COLO668 (cell line): ENCODE data around the gene CD4.
A peak's percentile ranks its signal among the peaks of the same experiment; 100 is the strongest.

ENCODE experiments used
- DNase-seq: peaks from one replicate; lab custom pipeline; 2025; ENCODE audit not compliant: unreplicated experiment; lab: John Stamatoyannopoulos, UW

Gene CD4

DNA sequence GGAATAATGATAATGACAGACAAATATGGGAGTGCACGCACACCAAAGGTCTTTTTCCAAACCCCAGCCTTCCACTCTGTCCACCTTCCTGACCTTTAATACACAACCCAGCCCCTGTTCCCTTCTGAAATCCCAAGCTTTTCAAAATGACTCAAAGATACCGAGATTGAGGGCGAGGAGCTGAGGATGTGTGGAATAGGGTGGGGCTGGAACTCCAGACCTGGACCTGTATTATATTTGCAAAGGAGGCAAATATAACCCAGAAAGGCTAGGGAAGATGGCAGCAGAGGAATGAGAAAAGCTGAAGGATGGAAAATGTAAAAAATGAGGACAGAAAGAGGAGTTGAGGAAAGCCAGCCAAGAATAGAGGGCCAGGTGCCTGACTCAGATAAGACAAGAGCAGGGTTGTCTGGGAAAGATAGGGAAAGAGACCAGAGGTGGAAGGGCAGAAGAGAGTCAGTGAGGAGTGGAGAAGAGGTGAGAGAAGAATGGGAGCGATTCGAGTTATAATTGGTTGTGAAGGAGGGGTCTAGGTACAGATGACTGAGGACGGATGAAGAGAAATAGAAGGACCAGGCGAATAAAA, 24.2 kb upstream of the CD4 start:
- DNase-seq, result no peak

DNA sequence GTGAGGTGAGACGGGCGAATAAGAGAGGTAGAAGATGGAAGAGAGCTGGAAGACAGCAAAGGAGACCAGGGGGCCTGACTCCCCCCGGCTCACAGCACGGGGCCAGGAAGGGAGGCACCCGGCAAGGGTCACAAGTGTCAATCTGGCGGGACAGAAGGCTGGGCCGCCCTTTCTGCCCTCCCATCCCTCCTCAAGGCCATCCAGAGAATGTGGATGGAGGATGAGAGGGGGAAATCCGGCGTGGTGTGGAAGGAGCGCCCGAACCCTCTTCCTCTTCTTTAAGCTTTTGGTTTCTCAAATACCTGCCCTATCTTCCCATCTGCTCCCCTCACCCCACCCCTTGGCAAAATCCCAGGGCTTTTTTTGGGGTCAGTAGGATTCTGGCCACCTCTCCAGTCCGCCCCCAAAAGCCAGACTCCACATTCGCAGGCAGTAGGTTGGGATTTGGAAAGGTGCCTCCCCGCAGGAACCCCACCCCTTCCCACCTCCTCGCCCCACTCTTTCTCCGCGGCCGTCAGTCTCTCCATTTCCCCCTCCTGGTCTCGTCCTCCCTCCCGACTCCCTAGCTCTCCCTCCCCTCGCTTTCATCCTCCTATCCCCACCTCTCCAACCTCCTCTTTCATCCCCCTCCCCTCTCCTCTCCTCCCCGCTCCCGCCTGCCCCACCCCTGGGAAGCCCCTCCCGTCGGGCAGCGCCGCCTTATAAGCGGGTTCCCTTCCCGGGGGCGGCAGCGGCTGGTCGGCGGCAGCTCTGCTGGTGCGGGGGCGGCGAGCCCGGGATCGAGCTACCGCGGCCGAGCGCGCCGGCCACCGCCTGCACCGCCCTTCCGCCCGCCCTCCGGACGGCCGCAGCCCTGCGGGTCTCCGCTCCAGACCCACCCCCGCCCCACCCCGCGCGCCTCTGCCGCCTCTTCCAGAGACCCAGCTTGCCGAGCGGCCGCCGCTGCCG, 23.4 kb upstream of the CD4 start, which contains the start of gene PTMS:
PTMS (plus strand) TSS at position 730 of the 948 bp plus-strand sequence. CDS start 343 bp downstream, outside the sequence.
- DNase-seq, result peak; percentile 61

DNA sequence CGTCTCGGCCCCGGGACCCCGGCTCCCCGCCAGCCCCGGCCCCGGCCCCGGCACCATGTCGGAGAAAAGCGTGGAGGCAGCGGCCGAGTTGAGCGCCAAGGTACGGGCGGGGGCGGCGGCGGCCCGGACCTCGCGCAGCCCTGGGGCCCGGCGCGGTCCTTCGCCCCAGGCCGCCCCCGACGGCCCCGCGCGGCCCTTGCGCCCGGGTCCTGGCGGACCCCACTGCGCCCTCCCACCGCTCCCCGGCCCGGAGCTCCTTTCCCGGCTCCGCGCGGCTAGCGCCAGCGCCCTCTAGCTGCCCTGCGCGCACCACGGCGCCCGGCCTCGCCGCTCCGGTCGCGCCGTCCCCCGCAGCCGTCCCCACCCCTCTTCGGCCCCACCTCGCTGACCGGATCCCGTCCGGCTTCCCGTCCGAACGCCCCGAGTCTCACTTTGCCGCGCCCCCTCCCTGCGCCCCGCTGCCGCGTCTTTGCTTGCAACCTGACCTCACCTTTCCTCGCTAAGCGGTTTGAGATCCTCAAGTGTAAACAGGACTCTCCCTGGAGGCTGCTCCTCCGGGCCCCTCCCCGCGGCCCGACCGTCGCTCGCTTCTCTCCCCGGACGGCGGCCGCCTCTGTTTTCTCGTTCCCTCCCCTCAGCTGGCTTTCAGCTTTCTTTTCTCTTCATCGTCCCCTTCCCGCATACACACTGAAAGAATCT, 22.5 kb upstream of the CD4 start:
- DNase-seq, result peak; percentile 73

DNA sequence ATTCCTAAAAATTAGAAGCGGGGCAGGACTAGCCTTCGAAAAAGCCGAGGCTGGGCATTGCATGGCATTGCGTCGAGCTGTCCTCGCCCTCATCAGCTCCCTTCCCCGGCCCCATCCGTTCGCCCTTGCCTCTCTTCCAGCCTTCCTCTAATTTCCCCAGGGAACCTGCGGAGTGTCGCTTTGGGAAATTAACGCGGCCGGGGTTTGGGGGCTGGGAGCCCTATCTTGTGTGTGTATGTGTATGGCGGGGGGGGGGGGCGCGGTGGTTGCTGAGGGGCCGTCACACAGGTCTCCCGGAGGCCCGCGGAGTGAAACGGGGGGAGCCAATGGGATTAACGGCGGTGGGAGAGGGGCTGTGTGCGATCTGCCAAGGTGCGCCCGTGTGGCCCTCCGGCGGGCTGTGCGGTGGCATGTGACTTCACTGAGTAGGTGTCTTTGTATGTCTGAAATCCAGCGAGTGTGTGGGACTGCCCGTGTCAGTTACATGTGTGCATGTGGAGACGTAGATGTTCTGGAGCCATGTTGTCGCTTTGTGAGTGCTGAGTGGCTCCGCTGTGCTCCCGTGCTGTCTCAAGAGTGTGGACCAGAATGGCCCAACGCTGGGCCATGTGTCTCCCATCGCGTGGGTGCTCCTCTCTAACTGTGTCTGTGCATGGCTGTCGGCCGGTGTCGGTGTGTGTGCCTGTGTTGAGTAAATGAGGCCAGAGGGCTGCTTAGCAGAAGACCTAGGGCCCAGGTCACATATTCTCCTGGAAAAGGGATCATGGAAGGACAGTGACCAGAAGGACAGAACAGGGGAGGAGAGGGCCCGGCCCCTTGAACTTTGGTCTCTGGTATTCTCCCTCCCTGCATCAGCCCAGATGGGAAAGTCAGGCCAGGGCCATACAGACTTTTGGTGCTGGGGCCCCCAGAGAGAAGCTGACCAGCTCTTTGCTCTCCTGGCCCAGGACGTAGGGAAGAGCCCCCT, 21.7 kb upstream of the CD4 start:
- peak; percentile 15 for DNase-seq

DNA sequence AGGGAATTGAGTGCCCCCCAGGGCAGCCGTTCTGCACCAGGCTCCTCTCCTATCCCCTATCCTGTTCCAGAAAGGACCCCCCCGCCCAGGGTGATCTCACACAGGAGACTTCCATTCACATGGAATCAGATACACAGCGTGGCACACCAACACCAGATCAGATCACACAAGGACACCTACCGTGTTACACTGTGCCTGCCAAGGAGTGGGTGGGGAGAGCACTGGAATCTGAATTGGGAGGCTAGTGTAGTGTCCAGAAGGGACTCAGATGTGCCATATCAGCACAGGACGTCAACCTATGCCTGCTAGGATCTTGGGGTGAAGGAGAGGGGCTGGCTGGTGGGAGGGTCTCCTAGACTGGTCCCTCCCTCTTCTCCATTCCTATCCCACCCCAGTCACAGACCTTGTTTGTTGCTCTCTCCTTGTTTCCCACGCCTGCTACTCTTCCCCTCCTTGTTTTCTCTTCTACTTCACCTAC, 20.9 kb upstream of the CD4 start:
- no peak for DNase-seq

DNA sequence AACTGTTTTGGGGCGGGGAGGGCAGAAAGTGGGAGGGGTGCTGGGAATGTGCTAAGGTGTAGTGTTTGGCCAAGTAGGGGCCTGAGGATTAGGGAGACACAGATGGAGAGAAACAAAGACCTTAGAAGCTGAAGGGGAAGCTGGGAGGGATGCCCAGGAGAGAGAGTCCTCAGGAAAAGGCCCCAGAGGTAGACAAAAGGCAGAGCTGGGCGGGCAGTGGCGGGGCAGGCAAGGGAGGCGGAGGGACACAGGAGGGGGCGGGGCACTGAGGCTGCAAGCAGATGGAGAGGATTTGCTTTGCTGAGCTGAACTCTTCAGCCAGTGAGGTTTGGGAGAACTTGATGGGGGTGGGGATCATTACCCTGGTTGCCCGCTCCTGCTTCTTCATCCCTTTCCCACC, 20.3 kb upstream of the CD4 start:
- peak; percentile 23 for DNase-seq

DNA sequence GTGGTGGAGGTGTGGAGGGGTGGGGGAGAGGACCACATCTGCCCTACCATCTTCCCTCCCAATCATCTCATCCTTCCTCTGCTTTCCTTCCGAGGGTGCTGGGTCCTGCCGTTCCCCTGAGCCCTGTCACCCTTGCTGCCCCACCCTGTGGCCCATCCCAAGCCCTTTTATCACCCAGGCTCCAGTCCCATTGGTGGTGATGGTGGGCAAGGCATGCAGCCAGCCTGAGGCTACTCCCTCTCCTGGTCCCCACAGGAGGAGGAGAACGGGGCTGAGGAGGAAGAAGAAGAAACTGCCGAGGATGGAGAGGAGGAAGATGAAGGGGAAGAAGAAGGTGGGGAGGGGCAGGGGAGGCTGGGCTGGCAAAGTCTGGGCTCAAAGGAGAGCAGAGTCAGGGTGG, 19.7 kb upstream of the CD4 start:
- DNase-seq, result no peak

DNA sequence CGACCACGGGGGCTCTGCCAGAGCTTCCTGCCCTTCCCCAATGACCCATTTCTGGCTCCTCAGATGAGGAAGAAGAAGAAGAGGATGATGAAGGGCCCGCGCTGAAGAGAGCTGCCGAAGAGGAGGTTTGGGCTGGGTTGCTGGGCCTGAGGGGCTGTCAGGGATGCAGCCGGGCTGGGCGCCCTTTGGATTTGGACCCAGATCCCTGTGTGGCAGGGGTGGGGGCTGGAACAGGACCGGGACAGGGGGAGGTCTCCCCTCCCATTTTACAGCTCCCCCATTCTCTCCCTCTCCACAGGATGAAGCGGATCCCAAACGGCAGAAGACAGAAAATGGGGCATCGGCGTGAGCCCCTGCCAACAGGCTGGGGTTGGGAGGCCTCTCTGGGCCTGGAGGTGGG, 19.2 kb upstream of the CD4 start:
- DNase-seq, result no peak

DNA sequence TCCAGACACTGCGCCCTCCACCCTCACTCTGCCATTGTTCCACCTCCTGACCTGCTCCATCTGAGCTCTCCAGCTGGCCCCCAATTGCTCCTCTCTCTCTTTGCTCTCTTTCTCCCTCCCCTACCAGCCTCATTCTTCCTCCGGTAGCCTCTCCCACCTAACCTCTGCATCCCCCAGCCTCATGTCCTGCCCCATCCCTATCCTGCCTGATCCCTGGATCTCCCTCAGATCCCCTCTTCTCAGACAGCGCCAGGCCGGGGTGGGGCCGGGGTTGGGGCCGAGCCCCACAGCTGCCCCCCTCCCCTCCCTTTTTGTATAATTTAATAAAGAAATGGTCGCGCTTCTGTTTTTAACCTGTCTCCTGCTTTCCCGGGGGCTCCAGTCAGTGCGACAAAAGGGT, 18.7 kb upstream of the CD4 start:
- DNase-seq, result no peak

DNA sequence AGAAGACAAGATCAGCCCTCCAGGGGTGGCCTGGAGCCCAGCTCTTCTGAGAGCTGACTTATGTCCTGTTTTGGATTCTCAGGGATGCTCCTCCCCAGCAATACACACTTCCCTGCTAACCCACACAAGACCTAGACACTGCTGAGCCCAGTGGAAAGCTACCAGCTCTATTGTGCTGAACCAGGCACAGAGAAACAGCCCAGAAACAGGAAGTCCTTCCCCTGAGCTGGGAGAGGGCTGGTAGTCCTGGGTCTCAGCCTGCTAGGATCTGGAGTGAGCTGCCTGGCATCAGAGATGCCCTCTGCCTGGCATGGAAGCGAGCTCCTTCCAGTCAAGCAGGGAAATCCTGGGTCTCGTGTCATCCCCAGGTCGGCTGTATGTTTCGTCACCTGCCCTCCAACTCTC, 18.2 kb upstream of the CD4 start:
- no peak for DNase-seq

DNA sequence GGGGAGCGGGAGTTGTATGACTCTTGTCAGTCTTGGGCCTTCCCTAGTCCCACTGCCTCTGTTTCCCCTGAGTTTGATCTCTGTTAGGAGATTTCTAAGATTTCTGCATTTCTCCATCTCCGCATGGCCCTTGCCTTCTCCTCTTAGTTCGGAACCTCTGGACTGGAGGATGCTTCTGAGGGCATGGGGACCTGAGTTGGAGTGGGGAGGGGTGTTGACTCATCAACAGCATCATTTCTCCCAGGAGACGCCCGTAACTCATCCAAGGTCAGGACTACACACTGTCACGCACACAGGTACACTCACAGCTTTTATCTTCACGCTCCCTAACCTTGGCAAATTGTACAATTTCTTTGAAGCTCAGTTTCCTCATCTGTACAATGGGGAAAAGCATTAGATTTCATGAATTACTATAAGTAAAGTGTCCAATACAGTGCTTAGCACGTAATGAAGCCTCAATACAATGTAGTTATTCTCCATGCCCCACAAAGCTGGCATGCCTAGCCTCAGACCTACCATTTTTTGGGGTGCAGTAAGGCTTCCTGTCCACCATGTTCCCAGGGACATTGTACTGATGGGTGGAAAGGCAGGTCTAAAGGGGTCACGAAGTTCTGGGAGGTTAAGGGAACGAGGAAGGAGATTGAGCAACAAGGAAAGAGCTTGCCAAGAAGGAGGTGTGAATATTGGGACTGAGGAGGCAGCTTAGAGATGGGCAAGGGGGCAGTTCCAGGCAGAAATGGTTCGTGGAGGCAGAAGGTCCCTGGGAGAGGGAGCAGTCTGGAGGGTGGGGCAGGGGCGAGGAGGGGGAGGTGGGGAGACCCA, 17.6 kb upstream of the CD4 start:
- no peak for DNase-seq

DNA sequence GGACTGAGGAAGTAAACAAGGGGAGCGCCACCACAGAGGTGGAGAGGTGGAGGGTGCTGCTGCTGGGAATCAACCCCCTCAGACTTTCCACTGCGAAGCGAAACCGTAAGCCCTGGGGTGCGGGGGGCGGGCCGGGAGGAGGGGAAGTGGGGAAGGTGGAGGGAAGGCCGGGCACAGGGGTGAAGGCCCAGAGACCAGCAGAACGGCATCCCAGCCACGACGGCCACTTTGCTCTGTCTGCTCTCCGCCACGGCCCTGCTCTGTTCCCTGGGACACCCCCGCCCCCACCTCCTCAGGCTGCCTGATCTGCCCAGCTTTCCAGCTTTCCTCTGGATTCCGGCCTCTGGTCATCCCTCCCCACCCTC, 17.0 kb upstream of the CD4 start, which contains the start of gene LAG3:
LAG3 (plus strand) TSS at position 190 of the 365 bp plus-strand sequence. CDS start 333 bp downstream, outside the sequence.
- DNase-seq, result no peak

DNA sequence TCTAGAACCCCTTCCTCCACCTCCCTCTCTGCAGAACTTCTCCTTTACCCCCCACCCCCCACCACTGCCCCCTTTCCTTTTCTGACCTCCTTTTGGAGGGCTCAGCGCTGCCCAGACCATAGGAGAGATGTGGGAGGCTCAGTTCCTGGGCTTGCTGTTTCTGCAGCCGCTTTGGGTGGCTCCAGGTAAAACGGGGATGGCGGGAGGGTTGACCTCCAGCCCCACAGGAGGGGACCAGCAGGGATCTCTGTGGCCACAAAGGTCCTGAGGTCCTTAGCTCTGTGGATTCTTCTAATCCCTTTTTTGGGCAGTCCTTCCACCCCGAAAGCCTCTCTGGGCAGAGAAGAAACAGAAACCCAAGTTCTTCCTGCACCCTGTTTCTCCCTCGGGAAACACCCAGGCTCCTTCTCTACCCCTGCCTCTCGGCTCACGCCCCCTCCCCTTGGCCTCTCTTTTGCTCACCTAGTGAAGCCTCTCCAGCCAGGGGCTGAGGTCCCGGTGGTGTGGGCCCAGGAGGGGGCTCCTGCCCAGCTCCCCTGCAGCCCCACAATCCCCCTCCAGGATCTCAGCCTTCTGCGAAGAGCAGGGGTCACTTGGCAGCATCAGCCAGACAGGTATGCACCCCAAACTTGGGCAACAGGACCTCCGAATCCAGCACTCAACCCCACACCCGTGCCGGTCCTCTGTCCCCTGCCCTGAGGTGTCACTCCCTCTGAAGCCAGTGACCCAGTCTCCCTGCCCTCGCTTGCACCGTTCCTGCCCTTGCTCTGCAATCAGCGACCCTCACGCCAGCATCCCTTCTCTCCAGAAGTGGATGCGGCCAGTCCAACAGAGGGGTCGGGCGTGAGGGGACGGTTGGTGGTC, 16.4 kb upstream of the CD4 start:
- no peak for DNase-seq

DNA sequence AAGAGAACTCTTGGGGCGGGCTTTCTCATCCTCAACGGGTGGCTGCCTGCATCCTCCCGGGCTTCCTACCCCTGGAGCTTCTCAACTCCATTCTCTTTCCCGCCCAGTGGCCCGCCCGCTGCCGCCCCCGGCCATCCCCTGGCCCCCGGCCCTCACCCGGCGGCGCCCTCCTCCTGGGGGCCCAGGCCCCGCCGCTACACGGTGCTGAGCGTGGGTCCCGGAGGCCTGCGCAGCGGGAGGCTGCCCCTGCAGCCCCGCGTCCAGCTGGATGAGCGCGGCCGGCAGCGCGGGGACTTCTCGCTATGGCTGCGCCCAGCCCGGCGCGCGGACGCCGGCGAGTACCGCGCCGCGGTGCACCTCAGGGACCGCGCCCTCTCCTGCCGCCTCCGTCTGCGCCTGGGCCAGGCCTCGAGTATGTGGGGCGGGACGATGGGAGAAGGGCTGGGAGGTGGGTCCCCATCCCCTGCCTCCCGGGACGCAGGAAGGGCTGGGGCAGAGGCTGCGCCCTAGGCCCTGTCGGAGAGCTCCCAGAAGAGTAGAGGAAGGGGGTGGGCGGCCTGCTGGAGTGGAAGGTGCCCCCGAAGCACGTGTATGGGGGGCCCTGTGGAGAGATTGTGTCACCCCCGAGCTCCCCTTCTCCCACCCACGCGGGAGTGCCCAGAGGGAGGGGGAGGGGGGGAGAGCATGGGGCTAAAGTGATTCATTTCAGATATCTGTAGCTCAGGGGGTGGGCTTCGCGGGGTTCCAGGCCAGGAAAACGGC, 15.6 kb upstream of the CD4 start:
- DNase-seq, result no peak

DNA sequence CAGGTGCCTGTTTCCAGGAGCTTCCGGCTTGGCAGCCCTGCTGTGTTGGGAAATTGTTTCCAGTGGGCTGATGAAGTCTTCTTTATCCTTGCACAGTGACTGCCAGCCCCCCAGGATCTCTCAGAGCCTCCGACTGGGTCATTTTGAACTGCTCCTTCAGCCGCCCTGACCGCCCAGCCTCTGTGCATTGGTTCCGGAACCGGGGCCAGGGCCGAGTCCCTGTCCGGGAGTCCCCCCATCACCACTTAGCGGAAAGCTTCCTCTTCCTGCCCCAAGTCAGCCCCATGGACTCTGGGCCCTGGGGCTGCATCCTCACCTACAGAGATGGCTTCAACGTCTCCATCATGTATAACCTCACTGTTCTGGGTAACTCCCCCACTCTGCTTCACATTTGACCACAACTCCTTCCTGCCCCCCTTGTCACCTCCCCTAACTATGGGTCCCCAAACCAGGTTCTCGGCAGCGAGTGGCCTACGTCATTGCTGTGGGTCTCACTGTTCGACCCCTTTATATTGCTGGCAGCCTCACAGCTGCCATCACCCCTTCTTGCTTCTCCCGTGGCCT, 14.7 kb upstream of the CD4 start:
- DNase-seq, result no peak

DNA sequence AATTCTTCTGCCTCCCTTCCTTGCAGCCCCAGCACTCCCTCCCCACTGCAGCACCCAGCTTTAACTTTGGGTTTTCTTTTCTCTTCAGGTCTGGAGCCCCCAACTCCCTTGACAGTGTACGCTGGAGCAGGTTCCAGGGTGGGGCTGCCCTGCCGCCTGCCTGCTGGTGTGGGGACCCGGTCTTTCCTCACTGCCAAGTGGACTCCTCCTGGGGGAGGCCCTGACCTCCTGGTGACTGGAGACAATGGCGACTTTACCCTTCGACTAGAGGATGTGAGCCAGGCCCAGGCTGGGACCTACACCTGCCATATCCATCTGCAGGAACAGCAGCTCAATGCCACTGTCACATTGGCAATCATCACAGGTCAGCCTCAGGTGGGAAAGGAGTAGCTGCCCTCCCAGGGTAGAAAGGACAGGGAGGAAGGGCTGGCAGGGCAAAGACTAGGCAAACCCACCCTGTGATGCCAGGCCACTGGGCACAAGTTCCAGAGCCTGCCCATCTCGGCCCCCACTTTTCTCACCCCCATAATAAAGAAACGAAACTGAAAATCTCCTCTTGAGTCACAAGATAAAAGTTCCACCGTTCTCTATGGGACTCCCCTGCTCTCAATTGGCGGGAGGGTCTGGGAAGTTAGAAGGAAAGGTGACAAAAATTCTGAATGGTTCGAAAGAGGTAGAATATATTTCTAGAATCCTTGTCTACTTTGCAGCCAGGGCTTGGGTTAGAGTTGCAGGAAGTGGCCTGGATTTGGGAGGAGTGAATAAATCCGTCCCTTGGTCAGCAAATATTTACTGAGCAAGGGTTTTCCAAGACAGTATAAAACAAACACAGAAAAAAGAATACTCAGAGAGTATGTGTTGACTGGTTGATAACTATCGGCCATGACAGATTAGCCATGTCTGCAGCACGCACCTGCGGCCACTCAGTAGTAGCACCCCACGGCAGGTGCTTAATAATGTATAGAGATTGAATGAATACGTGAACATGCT, 13.8 kb upstream of the CD4 start:
- peak; percentile 5 for DNase-seq
